AG10803 (cell line): ENCODE measurements around the gene CYP26B1.

ENCODE experiments used
- DNase-seq: peaks from one replicate; pipeline ENCODE4 v3.0.0; 2010; ENCODE audit warnings: low read depth
- H3K4me3 ChIP-seq: 2 replicates; pipeline ENCODE4 v1.5.1; 2011; ENCODE audit warnings: mild to moderate bottlenecking, low read length, control low read depth
- CTCF ChIP-seq: conservative IDR thresholded peaks from 2 replicates; pipeline ENCODE4 v1.5.1; 2011; ENCODE audit warnings: mild to moderate bottlenecking, low read length, control low read depth, inconsistent platforms

The CYP26B1 gene

GRCh38 chr2:72136933-72137497 is 10.6 kb downstream of the CYP26B1 start:
- no peak overlapping the region for H3K4me3 ChIP-seq
- TF ChIP-seq CTCF = no peak
- no peak for DNase-seq

GRCh38 chr2:72136331-72136730 is 11.3 kb downstream of the CYP26B1 start:
- H3K4me3 ChIP-seq = no peak overlapping the region
- no peak for DNase-seq
- TF ChIP-seq CTCF = no peak

- no peak for DNase-seq
- TF ChIP-seq CTCF = no peak
- H3K4me3 ChIP-seq = no peak overlapping the region
Observed at GRCh38 chr2:72135921-72136320, 11.7 kb downstream of the CYP26B1 start.

- H3K4me3 ChIP-seq = no peak overlapping the region
- no peak for DNase-seq
- TF ChIP-seq CTCF = no peak
Observed at GRCh38 chr2:72134997-72135800, 12.5 kb downstream of the CYP26B1 start.

GRCh38 chr2:72134408-72134996 is 13.2 kb downstream of the CYP26B1 start:
- DNase-seq = no peak
- no peak overlapping the region for H3K4me3 ChIP-seq
- no peak for TF ChIP-seq CTCF

- H3K4me3 ChIP-seq = no peak overlapping the region
- DNase-seq = no peak
- no peak for TF ChIP-seq CTCF
Observed at GRCh38 chr2:72133721-72134407, 13.8 kb downstream of the CYP26B1 start.
